HG02623 (cell line): ENCODE measurements around the gene SUGCT.
"Not testable (repeated sequence)": the region's sequence is repeated elsewhere in the genome, so short reads cannot be mapped to it uniquely, and the experiment has no call there.

Source experiments
- ATAC-seq: cut with Tn5 transposase; IDR thresholded peaks from one replicate; pipeline ENCODE4 v1.9.1; 2021; ENCODE audit warnings: moderate library complexity; ENCODE audit not compliant: unreplicated experiment

Gene SUGCT

DNA sequence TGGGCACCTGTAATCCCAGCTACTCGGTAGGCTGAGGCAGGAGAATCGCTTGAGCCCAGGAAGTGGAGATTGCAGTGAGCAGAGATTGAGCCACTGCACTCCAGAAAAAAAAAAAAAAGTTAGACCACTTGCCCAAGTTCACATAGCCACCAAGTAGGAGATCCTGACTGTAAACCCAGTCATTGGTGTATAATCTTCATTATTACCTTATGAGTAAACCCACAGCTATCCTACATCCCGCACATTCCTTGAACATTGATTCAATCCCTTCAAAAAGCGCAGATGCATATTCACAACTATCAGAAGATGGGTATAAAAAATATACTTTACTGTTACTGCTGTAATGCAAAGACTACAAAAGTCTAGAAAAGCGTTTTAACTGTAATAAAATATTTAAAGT lies 512.9 kb downstream of the SUGCT start:
- no peak for ATAC-seq

DNA sequence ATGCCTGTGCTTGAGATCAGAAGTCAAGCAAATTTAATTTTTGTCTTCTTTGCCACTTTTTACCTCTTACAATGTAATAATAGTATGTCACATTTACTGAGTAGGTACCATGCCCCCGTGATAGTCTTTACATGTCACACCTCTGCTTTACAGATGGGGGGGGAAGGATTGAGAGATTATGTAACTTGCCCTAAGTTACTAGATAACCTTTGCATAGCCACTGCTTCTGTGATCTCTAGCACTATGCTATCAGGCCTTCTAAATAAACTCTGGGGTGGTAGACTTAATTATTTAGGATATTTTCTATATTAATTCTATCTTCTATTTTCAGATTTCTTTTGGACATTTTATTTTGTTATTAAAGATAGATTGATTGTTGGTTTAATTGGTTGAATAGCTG lies 514.4 kb downstream of the SUGCT start:
- no peak for ATAC-seq

DNA sequence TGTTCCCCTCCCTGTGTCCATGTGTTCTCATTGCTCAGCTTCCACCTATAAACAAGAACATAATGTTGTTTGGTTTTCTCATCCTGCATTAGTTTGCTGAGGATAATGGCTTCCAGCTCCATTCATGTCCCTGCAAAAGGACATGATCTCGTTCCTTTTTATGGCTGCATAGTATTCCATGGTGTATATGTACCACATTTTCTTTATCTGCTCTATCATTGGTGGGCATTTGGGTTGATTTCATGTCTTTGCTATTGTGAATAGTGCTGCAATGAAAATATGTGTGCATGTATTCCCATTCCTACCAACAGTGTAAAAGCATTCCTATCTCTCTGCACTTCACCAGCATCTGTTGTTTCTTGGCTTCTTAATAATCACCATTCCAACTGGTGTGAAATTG lies 516.1 kb downstream of the SUGCT start:
- ATAC-seq = not testable (repeated sequence)

DNA sequence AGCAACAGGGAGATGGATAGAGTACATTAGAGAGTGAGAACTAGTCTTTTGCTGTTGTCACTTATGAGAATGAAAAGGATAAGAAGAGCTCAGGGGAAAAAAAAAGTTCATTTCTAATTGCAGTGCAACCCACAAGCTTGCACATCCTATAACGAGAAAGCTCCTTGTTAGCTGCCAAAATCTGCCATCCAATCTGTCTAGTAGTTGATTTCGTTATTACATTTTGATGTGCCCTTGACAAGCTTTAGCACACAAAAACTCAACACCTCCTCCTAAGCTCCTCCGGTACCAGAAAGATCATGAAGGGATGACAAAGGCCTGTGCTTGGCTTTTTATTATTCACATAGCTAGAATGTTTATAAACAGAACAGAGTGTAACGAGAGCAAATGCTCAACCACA lies 519.4 kb downstream of the SUGCT start:
- no peak for ATAC-seq

DNA sequence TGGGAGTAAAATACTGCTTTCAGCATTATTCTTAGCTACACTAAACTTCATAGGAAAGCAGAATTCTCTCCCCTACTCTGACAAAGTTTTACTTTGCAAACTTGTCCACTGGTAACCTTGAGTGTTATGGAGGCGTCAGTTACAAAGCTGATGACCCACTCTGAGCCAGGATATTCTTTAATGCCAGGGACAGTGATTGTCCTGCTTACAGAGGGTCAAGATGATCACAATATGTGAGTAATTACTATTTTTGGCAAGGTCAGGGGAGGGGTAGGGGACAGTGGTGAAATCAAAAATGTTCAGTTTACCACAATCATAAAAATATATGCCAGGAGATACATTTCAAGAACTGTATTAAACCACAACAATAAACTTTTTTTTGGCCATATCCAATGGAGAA lies 520.6 kb downstream of the SUGCT start:
- no peak for ATAC-seq

DNA sequence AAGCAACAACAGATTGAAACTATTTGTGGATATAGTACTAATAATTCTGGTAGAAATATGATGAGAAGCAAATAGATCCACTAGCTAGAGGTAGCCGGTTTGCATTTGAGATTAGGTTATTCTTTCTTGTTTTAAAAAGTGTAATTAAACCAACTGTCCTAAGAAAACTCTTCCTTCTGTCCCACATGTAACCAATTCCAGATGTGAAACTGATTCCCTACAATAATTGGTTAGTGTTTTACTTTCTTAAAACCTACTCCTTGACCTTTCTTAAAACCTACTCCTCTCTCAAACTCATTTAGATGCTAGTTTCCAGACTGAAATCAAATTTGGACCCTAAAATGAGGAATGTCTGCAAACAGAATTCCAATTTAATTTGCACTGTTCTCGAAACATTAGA lies 521.5 kb downstream of the SUGCT start:
- ATAC-seq = no peak

DNA sequence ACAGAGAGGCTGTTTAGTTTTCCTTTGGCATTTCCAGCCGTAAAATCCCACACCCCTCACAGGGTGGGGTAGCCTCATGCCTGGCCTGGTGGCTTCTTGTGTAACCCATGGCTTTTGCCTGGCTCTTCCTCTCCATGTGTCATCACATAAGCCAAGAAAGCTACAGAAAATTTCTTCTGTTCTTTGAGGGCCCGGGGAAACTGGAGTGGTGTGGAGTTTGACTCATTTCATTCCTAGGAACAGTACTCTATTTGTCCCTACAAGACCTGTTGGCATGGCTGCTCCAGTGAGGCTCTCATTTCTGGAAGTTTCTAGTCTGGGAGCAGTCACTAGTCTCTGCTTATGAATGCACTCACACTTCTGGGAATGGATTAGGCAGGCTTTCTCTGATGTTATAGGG lies 523.9 kb downstream of the SUGCT start:
- no peak for ATAC-seq

DNA sequence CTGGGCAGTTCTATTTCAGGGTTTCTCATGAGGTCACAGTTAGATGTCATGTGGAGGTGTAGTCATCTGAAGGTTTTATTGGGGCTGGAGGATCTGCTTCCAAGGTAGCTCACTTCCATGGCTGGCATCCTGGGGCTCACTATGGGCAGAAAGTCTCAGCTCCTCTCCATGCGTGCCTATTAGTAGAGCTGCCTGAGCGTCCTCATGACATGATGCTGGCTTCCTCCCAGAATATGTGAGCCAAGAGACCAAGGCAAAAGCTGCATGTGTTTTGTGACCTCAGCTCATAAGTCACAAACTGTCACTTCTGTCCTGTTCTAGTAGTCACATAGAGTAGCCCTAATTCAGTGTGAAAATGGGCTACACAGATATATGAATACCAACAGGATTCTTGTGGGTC lies 524.4 kb downstream of the SUGCT start:
- no peak for ATAC-seq

DNA sequence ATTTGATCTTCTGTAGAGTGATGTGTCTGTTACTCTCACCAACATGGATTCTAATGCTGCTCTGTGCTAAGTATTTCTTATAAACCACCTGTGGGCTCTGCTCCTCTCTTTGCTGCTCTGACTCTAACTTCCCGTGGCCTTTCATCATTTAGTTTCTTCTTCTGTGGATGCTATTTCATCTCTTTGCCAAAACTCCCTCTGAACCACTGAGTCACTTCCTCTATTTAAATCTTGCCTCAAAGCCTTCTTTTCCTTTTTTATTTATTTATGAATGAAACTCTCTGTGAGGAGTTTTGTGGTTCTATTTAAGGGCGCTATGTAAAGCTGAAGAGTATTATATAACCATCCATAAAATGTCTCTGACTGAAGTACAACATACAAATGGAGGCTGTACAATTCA lies 538.5 kb downstream of the SUGCT start:
- ATAC-seq = no peak

DNA sequence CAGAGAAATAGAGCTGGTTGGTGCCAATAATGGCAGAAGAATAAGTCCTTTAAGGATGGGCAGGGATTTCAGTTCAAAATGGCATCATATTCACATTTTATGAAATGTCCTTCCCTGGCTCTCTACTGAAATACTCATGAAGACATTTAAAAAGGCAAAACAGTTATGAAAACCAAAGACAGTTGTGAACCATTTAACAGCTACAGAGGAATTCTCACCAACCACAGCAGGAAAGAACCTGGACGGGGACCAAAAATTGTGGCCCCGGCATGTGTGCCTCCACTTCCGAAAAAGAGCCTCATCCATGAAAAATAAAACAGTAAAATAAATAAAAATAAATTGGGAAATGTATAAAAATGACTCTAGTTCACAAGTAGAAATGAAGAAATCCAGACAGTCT lies 539.5 kb downstream of the SUGCT start:
- ATAC-seq = no peak

DNA sequence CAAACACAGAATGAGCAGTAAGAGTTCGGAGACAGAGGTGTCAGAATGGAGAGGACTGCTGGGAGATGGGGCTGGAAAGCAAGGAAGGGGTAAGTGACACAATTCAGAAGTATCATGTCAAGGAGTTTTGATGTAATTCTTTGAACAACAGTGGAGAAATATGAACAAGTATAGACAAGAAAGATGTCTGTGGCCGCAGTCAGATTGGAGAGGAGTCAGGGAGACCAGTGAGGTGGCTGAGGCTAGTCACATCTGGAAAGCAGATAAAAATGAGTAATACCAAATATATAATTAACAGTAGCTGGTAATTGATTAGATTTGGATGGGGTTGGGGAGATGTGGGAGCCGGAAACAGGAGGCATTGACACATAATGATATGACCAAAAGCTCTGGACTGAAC lies 540.9 kb downstream of the SUGCT start:
- ATAC-seq = no peak

DNA sequence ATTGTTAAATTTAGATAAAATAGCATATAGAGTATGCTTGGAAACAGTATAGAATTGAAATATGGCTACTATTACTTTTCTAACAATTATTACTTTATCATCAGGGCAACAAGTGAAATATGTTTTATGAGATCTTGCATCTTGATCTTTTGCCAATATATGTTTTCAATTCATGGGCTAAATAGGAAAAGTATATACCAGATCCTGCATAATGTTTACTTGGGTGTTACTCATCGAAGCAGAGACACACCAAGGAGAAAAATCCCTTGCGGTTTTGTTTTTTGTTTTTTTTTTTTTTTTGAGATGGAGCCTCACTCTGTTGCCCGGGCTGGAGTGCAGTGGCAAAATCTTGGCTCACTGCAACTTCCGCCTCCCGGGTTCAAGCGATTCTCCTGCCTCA lies 541.4 kb downstream of the SUGCT start:
- ATAC-seq = no peak

DNA sequence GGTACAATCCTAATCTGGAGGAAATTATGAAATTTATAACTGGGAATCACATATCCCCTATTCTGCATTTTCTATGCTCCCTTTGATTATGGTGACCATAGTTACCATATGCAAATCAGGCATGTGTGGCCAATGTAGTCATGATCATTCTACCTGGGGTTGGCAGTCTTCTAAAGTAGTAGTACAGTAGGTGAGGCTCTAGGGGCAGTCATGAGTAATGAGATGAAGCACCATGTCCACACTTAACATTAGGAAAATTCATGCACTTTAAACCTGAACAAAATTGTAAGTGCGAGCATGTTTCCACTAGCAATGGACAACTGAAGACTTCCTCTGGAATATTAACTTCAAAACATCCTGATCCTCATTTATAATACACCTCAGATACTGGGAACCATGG lies 545.9 kb downstream of the SUGCT start:
- ATAC-seq = peak; percentile 97

DNA sequence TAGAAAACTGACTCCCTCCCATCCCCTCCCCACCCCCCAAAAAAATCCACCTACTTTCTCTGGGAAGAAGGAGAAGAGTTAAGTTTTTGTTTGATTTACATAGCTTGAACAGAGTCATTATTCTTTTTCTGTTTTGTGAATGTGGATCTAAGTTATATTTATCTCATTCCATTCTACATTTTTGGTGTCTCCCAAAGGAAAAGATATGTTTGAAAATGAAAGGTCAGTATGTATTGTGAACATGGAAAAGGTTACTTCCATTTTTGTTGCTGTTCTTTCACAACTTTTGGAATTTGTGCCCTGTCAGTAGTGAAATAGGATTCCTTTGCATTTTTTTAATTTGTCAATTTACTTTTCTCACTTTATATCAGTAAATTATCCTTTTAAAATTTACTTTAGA lies 547.9 kb downstream of the SUGCT start:
- no peak for ATAC-seq

DNA sequence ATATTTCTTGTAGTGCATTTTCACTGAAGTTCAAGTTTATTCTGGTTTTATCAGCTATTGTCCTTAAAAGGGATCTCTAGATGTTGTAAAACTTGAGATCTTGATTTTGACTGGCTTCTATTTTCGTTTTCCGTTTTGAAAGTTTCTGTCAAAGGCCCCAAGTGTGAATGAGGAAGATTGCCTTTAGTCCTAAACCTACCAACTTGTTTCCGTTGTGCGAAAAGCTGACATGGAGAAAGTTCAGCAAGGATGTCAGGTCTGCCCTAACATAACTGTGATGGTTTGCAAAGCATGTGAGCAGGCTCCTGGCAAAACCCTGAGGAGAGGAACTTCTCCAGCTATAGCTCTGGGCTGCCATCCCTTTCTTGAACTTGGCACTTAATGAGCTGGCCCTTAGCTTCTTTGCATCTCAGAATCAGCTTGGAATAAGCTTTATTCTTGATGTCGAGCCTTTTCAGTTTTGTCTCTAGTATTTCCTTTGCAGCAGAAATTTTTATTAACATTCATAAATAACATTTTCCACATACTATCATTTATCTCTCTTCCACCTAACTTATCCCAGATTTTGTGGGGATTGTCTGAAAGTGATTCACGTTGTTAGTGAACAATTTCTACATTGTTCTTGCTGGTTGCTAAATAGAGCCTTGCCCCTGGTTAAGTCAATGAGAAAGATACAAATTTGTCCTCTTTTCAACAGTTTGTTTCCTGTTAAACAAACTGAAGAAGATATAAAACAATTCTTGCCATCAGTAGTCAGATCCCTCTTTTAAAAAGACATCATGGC lies 559.4 kb downstream of the SUGCT start:
- no peak for ATAC-seq

DNA sequence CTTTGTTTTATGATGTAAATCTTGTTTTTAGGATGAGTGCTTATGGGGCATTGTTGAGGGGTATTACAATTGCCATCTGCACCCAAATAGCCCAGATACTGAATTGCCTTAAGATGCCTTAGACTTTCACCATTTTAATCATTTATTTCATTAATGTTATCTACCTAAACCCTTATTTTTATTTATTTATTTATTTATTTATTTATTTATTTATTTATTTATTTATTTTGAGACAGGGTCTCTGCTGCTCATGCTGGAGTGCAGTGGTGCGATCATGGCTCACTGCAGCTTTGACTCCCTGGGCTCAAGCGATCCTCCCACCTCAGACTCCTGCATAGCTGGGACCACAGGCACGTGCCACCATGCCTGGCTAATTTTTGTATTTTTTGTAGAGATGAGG lies 560.2 kb downstream of the SUGCT start:
- ATAC-seq = no peak

DNA sequence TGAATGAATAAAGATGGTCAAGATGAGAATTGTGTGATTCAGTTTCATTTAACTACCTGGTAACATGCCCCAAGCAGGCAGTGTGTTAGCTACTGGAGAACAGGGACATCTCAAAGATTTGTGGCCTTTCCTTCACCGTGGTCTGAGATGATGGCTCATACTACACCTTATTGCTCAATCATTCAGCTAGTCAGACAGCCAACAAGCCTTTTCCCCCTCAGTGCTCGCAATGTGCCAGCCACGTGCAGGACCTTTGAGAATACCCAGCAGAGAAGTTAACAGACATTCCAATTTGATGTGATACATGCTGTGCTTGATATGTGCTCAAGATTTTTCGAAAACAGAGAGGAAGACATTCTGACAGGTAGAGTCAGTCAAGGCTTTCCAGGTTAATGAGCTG lies 562.8 kb downstream of the SUGCT start:
- no peak for ATAC-seq

DNA sequence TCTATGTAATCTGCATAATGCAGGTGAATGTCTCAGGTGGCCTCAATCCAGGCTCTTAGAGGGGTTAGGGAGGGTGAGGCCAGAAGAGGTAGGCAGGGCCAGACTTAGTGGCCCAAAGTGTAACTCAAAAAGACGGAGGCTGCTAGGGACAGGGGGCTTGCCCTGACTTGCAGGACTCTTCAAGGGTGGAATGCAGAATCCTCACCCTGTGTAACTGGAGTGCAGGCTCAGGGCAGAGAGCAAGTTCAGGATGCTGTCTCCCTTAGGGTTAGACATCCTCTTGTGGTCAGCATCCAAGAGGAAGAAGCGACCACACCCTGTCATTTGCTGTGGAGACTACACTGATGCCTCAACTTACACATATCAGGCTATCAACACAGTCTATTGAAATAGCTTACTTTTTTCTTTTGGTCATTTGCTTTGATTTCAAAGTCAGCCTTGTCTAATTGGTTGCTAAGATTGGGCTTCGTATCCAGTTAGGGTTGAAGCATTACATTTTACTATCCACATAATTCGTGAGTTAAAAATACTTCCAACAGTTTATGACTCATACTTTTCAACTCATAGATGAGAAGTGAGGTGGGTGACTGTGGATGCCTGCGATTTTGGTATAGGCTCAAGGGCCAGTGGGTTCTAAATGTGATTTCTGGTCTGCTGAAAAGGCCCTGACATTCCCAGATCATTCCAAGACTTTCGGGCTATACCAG lies 563.6 kb downstream of the SUGCT start:
- ATAC-seq = no peak

DNA sequence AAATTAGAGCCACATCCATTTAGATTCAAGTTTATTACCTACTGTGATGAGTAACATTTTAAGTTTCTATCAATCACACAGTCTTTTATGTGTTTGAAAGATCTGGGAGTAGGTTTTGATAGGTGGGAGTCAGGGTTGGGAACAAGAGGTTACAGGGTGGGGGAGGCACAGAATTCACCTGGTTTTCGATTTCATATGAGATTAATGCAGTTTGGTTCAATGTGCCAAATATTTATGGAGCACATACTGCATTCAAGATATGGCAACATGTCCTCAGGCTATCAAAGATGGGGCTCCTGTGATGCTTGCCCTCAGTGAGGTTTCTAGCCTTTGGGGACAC lies 564.1 kb downstream of the SUGCT start:
- no peak for ATAC-seq

DNA sequence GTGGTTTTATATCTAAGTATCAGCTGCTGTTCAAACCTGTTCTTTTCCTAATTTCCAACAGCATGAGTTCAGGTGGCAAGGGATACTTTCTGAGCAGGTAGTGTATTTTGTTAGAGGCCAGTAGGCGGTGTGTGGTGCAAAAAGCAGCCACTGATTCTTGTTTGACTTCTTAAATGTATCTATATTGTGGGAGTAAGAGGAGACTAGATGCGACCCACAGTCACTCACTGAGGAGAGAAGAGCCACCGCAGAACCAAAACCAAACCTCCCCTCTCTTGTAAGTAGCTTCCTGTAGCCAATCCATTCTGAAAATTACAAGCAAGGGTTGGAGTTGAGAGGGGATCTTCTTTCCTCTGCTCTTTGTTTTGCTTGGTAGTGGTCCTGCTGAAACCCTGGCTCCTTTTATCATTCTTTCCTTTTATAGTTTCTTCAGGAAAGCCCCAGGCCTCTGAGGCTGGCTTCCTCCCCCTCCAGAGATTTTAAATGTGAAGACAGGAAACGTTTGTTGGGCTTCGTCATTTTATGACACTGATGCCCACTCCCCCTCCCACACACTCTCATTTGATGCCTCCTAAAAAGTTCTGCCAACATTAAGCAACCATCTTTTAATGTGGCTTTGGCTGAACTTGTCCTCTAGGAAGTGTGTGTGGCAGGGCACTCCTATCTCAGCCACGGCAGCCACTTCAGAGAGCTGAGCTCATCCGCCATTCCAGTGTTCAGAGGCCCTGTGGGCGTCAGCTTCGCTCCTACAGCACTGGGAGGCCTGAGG lies 566.0 kb downstream of the SUGCT start:
- ATAC-seq = no peak

DNA sequence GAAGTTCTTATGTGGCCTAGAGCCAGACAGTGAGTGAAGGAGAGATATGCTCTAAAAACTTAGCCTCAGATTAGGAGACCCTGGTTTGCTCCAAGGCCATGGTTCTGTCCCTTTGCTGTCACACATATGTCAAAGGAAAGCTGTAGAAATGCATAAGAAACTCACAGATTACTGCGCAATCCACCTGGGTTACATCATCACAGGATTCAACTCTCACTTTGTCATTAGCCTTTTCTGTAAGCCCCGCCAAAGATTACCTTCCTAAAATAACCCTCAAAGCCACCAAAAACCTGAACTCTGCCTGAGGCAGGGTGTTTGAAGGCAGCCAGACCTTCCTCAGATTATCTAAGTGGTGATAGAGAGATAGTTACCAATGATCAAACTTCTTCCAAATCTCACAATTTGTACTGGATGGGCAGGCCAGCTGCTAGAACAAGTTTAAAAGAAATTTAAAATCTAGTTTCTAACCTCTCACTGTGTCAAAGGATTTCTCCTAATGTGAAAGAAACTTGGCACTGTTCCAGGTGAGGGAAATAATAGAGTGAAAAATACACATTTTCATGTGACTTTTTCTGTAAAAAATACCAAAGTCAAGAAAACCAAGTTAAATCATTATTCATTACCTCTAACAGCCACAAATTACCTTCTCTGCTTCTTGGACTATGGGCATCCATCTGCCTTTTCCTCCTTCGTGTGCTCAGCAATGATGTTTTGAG lies 567.2 kb downstream of the SUGCT start:
- ATAC-seq = no peak
